CD1c-positive myeloid dendritic cell (primary cell): ENCODE data around the gene CORO1A.
"Not testable (repeated sequence)": the region's sequence is repeated elsewhere in the genome, so short reads cannot be mapped to it uniquely, and the experiment has no call there.

Experiments
- DNase-seq: peaks from one replicate; pipeline ENCODE4 v3.0.0-alpha.2; 2016; ENCODE audit errors: extremely low spot score

The CORO1A gene

DNA sequence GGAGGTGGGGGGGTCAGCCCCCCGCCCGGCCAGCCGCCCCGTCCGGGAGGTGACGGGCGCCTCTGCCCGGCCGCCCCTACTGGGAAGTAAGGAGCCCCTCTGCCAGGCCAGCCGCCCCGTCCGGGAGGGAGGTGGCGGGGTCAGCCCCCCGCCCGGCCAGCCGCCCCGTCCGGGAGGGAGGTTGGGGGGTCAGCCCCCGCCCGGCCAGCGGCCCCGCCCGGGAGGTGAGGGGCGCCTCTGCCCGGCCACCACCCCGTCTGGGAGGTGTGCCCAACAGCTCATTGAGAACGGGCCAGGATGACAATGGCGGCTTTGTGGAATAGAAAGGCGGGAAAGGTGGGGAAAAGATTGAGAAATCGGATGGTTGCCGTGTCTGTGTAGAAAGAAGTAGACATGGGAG, 13.3 kb upstream of the CORO1A start:
- DNase-seq = not testable (repeated sequence)

DNA sequence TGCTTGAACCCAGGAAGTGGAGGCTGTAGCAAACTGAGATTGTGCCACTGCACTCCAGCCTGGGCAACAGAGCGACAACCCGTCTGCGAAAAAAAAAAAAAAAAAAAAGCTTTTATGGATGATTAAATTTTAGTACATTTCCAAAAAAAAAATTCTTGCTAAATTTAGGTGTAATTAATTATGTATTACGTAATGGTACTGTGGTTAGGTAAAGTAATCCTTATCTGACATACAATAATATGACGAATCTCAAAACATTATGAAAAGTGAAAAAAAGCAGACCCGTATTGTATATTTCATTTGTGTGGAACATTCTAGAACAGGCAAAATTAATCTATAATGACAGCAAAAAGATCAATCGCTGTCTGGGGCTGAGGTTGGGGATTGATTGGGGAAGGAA, 10.3 kb upstream of the CORO1A start:
- DNase-seq = no peak

DNA sequence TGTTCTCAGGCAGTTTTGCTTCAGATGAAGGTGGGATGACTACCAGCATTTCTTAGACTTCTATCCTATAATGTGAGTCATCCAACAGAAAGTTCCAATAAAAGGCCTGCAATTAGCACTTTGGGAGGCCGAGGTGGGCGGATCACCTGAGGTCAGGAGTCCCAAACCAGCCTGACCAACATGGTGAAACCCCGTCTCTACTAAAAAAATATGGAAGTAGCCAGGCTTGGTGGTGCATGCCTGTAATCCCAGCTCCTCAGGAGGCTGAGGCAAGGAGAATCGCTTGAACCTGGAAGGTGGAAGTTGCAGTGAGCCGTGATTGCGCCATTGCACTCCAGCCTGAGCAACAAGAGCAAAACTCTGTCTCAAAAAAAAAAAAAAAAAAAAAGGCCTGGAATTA, 6.5 kb upstream of the CORO1A start:
- DNase-seq = peak; percentile 39

DNA sequence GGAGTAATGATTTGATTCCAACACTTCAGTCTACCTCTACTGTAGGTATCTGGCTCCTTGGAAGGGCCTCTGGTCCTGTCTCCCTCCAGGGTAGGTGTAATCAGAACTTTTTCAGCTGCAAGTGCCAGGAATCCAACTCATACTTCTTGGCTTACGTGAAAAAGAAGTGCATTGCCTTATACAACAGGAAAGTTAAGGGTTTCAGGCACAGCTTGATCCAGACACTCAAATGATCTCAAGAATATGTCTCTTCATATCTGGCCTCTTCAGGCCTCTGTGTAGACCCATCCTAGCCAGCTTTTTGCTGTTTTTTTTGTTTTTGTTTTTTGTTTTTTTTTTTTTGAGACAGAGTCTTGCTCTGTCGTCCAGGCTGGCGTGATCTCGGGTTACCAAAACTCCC, 4.2 kb upstream of the CORO1A start:
- no peak for DNase-seq

DNA sequence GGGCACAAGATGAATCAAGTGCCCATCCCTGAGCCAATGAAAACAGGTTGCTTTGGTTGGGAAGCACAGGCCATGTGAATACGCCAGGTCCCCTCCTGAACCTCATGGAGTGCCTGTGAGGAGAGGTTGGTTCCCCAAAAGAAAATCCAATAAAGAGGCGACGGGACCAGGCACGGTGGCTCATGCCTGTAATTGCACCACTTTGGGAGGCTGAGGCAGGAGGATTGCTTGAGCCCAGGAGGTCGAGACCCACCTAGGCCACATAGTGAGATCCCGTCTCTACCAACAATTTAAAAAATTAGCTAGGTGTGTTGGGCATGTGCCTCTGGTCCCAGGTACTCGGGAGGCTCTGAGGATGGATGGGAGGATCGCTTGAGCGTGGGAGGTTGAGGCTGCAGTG, 3.5 kb upstream of the CORO1A start:
- DNase-seq = no peak

DNA sequence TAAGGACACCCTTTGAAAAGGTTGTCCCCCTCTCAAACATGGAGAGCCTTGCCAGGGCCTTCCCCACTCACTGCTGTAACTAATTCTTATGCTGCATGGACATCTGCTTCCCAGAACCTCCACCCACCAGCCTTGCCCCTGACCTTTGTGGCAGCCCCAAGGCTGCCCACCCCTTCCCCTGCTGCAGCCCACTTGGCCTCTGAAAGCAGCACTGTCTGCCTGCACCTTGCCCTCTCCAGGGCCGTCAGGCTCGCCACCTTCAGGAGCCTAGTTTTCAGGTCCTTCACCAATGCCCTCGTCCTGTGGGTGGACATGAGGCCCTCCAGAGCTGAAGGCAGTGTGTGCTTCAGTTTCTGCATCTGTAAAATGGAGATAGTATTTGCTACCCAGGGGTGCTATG, 2.7 kb upstream of the CORO1A start:
- no peak for DNase-seq

DNA sequence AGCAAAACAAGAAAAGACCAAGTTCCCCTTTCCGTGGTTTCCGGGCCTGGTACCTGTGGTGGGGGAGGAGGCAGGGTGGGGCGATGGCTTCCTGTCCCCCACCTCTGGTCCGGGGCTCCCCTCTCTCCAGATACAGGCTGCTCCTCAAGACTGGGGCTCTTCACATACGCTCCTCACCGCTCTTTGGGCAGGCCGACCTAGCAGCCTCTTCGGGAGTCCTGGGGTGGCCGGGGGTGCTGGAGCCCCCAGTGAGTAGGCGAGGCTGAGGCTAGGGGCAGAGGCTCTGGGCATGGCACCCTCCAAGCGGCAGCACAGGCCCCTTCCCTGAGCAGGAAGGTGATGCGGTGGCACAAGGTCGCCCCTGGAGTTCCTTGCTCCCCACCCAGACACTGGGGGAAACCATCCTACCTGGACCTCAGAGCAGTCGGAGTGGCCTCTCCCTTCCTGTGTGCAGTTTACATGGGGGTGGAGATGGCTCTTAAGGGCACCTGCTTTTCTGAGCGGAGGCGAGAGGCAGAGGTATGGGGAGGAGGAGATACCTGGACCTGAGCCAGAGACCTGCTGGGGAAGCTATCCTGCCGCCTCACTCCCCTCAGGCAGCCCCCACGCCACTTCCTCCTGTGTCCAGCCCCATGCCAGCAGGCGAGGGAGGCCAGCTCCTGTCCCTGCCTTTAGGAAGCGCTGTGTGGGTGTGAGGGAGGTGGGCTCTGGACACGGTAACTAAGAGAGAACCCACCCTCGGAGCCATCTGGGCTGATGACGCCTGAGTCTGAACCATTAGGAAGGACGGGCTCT, 891 bp downstream of the CORO1A start:
- peak; percentile 65 for DNase-seq

DNA sequence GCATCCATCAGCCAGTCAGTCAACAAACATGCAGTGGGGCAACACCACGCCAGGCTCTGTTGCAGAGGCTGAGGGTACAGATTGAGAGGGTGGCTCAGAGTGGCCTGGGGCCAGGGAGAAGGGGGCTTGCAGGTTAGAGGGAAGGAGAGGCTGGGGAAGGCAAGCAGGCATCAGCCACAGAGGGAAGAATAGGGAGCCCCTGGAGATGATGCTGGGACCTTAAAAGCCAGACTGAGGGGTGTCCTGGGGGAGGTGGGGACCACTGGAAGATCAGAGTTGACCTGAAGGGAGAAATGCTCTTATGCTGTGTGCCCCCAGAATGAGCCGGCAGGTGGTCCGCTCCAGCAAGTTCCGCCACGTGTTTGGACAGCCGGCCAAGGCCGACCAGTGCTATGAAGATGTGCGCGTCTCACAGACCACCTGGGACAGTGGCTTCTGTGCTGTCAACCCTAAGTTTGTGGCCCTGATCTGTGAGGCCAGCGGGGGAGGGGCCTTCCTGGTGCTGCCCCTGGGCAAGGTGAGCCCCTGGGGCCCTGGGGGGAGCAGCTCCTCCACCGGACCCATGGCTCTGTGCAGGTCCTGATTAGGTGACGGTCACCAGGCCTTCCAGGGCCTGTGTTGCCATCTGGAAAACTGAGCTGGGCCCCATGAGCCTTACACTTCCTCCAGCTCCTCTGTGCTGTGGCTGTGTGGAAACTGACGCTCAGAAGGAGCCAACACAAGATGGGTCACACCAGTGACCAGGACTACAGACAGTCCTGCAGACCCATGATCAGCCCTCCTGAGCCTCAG, 1.7 kb downstream of the CORO1A start:
- peak; percentile 26 for DNase-seq

DNA sequence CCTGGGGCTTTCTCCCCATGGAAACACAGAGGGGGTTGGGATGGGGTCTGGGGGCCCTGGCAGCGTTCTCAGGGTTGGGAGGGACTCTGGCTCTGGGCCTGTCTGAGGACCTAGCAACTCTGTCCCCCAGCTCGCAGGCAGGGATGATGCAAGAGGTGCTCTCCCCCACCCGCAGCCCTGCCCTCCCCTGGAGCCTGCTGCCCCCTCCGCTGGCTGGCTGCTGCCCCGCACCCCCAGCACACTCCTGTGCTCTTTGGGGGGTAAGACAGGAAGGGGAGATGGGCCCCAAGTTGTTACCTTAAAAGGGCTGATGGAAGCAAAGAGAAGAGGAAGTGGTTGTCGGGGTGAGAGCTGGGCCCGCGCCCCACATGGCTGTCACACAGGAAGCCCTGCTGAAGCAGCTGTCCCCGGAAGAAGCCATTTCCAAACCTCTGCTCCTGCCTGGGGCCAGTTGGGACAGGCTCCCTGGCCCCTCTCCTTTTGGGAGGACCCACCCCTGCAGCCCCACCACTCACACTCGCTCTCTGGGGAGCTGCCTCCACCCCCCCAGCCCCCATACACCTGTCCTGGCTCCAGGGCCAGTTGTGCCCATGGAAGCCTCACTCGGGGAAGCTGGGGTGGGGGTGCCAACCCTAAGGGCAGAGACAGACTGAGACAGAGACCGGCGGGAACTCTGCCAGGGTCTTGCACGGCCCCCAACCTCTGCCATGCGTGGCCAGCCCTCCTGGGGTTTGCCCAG, 2.5 kb downstream of the CORO1A start:
- DNase-seq = peak; percentile 77

DNA sequence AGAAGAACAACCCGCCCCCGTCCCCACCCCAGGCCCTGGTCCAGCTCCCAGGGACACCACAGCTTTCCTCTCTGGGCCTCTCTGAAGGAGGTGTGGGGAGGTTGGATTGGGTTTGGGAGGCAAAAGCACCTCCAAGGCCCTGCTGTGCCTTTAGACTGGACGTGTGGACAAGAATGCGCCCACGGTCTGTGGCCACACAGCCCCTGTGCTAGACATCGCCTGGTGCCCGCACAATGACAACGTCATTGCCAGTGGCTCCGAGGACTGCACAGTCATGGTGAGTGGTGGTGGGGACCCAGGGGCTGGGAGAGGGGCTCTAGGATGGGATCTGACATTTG, 3.0 kb downstream of the CORO1A start:
- peak; percentile 3 for DNase-seq

DNA sequence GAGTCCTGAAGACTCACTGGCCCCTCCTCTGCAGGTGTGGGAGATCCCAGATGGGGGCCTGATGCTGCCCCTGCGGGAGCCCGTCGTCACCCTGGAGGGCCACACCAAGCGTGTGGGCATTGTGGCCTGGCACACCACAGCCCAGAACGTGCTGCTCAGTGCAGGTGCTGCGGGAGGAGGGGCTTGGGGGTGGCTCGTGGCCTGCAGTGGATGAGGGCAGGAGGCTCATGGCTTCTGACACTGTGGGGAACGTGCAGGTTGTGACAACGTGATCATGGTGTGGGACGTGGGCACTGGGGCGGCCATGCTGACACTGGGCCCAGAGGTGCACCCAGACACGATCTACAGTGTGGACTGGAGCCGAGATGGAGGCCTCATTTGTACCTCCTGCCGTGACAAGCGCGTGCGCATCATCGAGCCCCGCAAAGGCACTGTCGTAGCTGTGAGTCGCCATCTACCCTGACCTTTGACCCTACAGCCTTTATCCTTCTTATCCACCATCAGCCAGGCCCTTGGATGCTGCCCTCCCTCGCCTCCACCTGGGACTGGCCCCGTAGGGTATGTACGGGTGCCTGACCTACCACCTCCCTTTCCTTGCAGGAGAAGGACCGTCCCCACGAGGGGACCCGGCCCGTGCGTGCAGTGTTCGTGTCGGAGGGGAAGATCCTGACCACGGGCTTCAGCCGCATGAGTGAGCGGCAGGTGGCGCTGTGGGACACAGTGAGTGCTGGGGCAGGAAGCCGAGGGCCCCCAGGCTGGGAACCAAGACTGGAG, 3.6 kb downstream of the CORO1A start:
- DNase-seq = peak; percentile 80

DNA sequence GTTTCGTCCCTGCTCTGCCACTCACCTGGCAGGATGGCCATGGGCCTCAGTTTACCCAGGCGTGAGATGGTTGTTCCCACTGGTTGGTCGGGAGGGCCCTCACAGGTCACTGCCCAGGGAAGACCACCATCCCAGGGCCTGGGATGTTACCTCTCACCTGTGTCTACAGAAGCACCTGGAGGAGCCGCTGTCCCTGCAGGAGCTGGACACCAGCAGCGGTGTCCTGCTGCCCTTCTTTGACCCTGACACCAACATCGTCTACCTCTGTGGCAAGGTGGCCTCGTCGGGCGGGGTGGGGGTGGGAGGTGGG, 4.1 kb downstream of the CORO1A start:
- DNase-seq = no peak

DNA sequence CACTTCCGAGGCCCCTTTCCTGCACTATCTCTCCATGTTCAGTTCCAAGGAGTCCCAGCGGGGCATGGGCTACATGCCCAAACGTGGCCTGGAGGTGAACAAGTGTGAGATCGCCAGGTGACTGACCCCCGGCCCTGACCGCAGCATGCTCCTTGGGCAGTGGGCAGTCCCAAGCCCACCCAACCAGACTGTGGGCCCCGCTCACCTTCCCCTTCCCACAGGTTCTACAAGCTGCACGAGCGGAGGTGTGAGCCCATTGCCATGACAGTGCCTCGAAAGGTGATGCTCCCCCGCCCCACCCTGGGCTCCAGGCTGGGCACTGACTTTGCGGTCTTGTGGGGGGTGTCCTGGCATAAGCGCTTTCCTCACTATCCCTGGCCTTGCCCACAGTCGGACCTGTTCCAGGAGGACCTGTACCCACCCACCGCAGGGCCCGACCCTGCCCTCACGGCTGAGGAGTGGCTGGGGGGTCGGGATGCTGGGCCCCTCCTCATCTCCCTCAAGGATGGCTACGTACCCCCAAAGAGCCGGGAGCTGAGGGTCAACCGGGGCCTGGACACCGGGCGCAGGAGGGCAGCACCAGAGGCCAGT, 4.7 kb downstream of the CORO1A start:
- DNase-seq = no peak

DNA sequence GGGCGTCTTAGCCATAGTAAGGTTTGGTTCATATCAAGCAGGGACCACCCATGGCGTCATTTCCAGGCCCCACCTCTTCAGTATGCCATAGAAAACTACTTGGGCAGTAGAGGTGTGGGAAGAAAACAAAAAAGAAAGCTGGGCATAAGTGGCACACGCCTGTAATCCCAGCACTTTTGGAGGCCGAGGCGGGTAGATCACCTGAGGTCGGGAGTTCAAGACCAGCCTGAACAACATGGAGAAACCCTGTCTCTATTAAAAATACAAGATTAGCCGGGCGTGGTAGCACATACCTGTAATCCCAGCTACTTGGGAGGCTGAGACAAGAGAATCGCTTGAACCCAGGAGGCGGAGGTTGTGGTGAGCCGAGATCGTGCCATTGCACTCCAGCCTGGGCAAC, 7.8 kb downstream of the CORO1A start:
- DNase-seq = not testable (repeated sequence)

DNA sequence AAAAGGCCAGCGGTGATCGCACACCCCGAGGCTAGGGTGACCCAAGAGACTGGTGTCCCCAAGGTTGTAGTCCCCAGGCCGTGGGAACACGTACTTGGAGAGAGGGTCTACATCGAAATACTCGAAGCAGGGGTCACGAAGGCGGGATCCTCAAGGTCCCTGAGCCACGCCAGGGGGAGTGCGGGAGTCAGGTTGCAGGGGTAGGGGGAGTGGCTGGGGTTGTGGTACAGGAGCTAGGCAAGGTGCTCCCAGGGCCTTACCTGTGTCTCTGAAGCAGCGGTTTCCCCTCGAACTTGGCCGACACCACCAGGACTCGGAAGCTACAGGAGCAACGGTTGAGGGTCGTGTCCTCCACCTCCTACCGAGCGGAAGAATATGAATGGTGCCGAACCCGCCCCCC, 9.7 kb downstream of the CORO1A start:
- DNase-seq = not testable (repeated sequence)

DNA sequence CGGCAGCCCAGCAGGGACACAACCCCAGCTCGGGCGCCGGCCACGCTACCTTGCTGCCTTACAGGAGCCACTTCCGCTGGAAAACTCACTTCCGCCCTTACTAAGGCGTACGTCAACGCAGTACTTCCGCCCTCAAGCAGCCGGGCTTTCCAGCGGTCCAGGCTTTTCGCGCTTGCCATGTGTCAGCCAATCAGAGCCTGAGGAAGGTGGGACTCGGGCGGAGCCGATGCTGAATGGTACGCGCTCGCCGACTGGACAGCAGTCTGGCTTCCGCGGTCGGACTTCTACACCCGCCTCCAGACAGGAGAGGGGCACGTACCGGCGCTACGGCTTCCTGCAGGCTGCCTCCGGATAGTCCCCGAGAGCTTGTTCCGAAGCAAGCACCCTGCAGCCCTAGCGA, 10.2 kb downstream of the CORO1A start, which contains the start of the genes BOLA2B and SLX1A:
BOLA2B (minus strand) TSS at position 52 of the 400 bp plus-strand sequence. CDS start 71 bp downstream, outside the sequence.
SLX1A (plus strand) TSS at position 261 of the 400 bp plus-strand sequence. CDS start 210 bp downstream, outside the sequence.
- DNase-seq = not testable (repeated sequence)

DNA sequence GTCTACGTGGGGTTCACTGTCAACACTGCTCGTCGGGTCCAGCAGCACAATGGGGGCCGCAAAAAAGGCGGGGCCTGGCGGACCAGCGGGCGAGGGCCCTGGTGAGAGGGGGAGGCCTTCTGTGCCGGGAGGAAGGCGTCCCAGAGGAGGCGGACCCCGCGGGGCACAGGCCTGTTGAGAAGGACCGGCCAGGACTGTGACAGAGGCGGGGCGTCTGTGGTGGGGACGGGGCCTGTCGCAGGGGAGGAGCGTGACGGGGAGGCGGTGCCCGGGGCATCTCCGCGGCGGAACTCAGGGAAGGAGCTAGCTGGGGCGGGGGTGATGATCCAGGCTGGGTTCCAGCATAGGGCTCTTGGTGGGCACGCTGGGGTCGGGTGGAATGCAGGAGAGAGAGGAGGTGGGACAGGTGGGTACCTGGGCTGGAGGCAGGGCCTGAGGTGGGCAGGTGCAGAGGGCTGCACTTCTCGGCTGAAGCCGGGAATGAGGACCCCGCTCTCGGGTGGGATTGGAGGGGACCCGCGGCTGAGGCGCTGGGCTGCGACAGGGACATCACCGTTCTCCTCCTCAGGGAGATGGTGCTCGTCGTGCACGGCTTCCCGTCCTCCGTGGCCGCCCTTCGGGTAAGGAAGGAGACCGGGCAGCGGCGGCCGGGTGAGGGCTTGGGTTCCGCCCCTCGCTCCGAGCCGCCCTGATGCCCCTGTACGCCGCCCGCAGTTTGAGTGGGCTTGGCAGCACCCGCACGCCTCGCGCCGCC, 10.9 kb downstream of the CORO1A start:
- not testable (repeated sequence) for DNase-seq

DNA sequence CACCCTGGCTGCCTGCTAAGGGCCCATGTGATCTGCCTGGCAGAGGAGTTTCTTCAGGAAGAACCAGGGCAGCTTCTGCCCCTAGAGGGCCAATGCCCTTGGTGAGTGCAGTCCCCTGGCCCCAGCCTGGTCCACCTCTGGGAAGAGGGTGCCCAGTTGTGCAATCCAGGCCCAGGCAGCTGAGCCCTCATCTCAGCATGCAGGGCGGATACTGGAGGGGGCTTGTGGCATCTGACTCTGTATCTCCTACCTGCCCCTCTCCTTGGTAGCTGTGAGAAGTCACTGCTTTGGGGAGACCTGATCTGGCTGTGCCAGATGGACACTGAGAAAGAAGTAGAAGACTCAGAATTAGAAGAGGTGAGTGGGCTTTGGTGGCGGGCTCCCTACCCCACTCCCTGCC, 13.6 kb downstream of the CORO1A start:
- not testable (repeated sequence) for DNase-seq

DNA sequence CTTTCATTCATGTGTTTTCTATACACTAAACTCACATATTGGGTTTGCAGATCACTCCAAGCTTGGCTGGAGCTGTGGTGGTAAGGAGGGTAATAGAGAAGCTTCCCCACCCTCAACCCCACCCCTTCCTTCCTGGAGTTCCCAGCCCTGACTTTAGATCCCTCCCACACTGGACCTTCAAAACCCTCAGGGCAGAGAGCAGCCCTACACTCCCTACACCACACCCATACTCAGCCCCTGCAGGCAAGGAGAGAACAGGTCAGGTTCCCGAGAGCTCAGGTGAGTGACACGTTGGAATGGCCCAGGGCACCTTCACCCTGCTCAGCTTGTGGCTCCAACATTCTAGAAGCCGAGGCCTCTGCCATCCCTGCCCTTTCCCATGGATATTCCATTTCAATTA, 15.6 kb downstream of the CORO1A start, which contains the start of gene SULT1A3:
SULT1A3 (plus strand) TSS at position 207 of the 400 bp plus-strand sequence. CDS start 1,474 bp downstream, outside the sequence.
- not testable (repeated sequence) for DNase-seq

DNA sequence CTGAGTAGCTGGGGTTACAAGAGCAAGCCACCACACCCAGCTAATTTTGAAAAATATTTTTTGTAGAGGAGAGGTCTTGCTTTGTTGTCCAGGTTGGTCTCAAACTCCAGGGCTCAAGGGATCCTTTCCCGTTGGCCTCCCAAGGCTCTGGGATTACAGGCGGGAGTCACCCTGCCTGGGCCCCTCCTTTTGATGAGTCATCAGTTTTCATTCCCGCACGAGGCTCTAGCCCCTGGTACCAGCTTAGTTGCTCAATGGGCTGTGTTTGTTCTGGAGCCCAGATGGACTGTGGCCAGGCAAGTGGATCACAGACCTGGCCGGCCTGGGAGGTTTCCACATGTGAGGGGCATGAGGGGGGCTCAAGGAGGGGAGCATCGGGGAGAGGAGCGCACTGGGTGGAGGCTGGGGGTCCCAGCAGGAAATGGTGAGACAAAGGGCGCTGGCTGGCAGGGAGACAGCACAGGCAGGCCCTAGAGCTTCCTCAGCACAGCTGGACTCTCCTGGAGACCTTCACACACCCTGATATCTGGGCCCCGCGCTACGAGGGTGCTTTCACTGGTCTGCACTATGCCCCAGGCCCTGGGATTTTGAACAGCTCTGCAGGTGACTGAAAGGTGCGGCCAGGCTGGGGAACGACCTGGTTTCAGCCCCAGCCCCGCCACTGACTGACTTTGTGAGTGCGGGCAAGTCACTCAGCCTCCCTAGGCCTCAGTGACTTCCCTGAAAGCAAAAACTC, 16.4 kb downstream of the CORO1A start:
- DNase-seq = not testable (repeated sequence)
